ENCODE data around the gene ARHGEF16.

ARHGEF16 gene

DNA sequence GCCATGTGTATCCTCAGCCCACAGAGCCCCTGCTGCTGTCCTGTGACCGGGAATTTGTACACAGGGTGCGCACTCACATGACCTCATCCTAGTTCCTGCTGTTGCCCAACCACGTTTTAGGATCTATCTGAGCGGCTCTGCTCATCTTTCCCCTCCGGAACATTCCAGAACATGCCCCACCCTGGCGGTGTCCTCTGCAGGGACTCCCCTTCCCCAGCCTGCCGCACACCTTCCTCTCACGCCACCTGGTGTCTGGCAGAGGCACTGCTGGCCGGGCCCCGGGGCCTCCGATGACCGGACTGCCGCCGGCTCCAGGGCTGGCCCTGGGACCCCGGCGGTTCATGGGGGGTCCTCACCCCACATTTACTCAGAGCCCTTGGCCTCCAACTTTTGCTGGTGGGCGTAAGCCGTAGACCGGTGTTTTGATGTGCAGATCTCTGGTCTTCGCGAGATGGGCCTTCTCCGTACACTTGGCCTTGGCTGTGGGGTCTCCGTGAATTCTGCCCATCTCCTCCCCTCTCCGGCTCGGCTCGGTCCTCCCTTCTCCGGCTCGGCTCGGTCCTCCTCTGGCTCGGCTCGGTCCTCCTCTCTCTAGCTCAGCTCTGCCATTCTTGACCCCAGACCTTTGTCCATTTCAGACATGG, 29.5 kb downstream of the ARHGEF16 start:
- ATAC-seq: peak in 1 of 2 donors; percentile 20

DNA sequence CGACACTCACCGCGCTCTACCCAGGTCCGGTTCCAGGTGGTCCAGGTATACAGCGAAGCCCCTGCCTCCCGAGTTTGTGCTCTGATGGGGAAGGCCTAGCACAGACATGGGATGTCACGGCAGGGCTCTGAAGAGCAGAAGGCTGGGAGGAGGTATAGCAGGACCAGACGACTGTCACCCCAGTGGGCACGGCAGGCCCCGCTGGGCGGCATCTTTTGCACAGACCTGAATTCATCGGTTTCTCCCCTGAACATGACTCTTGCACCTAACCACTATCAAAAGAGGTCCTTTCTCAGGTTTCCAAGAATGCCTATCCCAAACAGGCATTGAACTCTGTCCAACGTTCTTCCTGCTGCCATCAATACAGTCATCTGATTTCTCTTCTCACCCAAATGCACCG, 30.6 kb downstream of the ARHGEF16 start:
- no peak for ATAC-seq

- ATAC-seq: no peak
Observed at GRCh38 chr1:3488432-3488831, 34.0 kb downstream of the ARHGEF16 start.

- ATAC-seq: no peak
Observed at GRCh38 chr1:3490046-3490745, 35.7 kb downstream of the ARHGEF16 start.

DNA sequence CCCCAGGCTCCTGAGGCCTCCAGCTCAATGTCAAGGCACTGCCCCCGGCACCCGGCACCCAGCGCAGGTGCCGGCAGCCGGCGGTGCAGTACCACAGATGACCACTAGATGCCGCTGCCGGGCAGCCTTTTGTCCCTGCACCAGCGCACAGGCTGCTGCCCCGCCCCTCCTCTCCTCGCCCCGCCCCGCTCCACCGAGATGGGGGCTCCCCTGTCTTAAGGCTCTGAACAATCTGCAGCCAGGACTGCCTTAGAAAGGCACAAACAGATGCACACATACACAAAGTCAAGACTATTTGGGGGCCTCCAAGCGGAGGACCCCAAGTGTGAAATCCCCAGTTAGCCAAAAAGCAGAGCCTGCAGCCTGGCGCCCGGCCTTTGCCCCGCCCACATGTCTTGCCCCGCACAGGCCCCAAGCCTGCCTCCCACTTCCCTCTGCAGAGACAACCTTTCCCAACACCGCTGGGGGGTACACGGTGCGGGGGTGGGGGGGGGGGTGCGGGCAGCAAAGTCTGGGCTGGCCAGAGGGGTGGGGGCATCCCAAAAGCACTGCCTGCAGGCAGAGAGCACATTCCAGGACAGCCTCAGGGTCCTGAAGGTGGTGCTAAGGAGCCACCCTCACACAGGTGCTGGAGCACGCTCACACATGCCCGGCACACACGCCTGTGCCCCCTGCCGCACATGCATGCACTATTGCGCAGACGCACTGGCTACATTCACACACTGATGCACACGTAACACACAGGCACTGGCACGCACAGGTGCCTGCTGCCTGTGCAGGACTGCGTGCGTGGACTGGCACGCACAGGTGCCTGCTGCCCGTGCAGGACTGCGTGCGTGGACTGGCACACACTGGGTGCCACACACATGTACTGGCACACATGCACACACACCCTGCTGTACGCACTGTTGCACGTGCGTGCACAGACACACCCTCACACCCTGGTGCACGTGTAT, 37.1 kb downstream of the ARHGEF16 start:
- ATAC-seq: peak; percentile 85 to 92

DNA sequence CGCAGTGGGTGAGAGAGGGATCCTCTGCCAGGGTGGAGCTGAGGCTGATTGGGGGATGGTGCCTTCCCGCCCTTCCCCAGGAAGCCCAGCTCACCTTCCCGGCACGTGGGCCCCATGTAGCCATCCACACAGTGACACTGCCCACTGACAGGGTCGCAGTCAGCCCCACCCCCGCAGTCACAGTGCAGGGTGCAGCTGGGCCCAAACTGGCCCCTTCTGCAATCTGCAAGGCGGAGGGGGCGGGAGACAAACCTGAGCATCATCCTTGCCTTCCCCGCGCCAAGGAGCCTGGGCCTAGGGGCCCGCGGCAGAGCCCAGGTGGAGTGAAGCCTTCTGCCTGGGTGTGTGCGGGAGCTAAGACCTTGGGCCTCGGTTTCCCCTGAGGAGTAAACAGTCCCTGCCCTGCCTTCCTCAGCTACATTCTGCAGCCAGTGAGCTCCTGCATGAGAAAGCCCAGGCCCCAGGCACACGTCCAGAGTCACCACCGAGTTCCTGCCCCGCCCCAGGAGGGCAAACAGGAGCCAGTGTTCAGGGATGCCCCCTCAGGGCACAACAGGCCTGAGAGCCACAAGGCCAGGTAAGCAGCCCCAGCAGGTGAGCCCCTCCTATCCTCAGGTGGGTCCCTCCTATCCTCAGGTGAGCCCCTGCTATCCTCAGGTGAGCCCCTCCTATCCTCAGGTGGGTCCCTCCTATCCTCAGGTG, 38.2 kb downstream of the ARHGEF16 start:
- ATAC-seq: no peak

- ATAC-seq: no peak
Observed at GRCh38 chr1:3494321-3495308, 40.1 kb downstream of the ARHGEF16 start.

- ATAC-seq: no peak
Observed at GRCh38 chr1:3495776-3496745, 41.6 kb downstream of the ARHGEF16 start.

GRCh38 chr1:3496916-3497315, 42.5 kb downstream of the ARHGEF16 start:
- ATAC-seq: no peak

DNA sequence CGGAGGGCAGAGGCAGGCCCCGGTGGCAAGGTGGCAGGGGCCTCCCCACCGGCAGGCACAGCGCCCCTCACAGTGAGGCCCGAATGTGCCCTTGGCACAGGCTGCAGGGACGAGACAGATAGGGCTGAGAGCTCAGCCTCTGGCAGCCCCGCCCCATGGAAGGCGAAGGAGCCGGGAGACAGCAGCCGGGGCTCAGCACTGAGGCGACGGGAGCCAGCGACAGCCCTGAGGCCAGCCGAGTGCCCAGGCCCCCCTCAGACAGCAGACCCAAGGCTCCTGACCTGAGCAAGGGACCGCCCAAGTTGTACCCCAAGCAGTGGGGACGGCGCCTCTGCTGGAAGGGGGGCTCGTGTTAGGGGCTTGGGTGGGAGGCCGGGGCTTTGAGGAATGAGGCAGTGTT, 43.1 kb downstream of the ARHGEF16 start:
- no peak for ATAC-seq

- ATAC-seq: no peak
Observed at GRCh38 chr1:3498246-3498930, 43.9 kb downstream of the ARHGEF16 start.

DNA sequence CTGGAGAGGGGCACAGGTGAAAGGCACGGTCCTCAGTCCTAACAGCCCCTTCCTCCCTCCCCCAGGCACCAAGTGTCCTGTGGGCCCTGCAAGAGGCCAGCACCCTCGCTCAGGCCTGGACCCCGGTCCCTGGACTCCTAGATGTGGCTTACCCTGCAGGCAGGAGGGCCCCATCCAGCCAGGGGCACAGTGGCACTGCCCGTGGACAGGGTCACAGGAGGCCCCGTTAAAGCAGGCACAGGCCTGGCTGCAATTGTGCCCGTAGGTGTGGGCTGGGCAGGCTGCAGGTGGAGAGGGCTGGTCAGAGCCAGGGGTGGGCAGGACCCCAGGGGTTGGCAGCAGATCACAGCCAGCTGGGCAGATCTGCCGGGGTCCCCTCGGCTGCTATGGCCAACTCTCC, 44.5 kb downstream of the ARHGEF16 start:
- no peak for ATAC-seq

DNA sequence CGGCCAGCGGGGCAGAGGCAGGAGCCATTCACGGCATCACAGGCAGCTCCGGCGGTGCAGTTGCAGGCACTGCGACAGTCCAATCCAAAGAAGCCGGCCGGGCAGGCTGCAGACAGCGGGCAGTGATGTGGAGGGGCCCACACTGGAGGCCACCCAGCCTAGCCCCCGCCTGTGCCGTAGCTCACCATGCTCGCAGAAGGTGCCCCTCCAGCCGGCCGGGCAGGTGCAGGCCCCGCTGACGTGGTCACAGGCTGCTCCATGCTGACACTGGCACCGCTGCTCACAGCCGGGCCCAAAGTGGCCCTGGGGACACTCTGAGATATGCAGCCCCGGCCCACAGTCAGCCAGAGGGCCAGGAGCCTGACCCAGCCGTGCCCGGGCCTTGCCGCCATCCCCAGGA, 45.1 kb downstream of the ARHGEF16 start:
- ATAC-seq: no peak

GRCh38 chr1:3500265-3500835, 45.9 kb downstream of the ARHGEF16 start:
- ATAC-seq: no peak

GRCh38 chr1:3501437-3501836, 47.0 kb downstream of the ARHGEF16 start:
- no peak for ATAC-seq

DNA sequence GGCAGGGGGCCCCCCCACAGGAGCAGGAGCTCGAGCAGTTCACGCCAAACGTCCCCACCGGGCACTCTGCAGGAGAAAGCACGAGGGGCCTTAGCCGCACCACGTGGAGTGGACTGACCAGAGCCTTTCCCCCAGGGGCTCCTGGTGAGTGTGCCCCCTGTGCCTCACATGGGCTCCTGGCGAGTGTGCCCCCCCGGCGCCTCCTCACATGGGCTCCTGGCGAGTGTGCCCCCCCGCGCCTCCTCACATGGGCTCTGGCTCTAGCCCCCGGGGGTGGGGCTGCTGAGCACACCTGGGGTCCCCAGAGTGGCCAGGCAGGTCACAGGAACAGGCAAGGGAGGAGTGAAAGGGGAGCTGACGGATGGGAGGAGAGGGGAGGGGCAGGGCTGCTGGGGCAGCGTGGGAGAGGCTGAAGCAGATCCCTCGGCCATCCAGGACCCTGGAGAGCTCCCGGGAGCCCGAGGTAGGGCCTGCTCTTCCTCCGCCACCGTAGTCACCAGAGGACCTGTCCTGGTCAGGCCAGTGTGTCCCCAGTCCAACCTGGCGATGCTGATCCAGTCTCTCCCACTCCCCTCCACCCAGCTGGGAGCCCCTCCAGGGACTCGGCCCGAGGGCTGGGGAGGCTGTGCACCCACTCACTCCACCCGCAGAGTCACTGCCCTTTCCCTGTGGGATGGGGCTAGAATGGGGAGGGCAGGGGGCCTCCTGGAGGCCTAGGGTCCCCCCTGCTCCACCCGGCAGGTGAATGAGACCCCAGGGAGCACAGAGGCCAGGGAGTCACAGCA, 47.6 kb downstream of the ARHGEF16 start:
- peak in 1 of 2 donors; percentile 52 for ATAC-seq

GRCh38 chr1:3502641-3503524, 48.4 kb downstream of the ARHGEF16 start:
- ATAC-seq: no peak

Measured in activated CD4-positive, CD25-positive, alpha-beta regulatory T cell treated with anti-CD3 and anti-CD28 coated beads, Interleukin-2, amount 50 U/mL, for 24 hours (primary cell).